ENCODE results near the gene SLC6A1. TPM values are rescaled to one million over a fixed set of nuclear protein-coding genes. Genes with fewer than 3 reads are reported as not detected.

SLC6A1 gene
- total and polyA plus RNA-seq, 2 of the 4 experiments (the other 2 are of a cell fraction): 0.02 TPM; not detected in 1

DNA sequence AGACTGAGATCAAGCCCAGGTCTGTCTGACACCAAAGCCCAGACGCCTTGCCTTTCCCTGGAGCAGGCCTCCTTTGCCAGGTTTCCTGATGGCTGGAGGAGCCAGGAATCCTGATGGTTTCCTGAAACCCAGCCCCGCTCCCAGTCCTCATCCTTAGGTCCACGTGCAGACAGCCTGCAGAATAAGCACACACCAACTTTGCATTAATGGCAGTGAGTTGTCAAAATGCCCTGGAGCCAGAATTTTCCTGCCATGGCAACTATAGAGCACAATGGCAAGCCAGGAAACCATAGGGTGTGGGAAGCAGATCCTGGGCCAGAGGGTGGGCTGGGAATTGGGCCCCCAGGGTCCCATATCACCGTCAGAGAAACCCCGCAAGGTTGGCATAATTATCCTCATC, 94.3 kb downstream of the SLC6A1 start:
- H3K56ac ChIP-seq (ENCODE audit: extremely low read depth, insufficient read depth, low read length): no peak overlapping the region
- 67% methylated on average over 1 of the region's 5 CpGs; no CpG with 5 or more reads in 1 of the 2 experiments for WGBS, 2 experiments (ENCODE audit: extremely low coverage in 2 of 2, insufficient read length in 1 of 2)
- no peak overlapping the region for H3K4me3 ChIP-seq (ENCODE audit: insufficient read depth, low read depth, low read length)
- H4K91ac ChIP-seq (ENCODE audit: insufficient read depth, low read depth, low read length): no peak overlapping the region
- DNase-seq (no peak), ATAC-seq (ENCODE audit: low read depth) (no peak)
- H3K4me1 ChIP-seq (ENCODE audit: control insufficient read depth, insufficient read depth, low read length): peaks cover 8% of the 10 kb centered on the region; the same call in 1 of the 2 replicates
- H2BK15ac ChIP-seq (ENCODE audit: low read depth, low read length): no peak overlapping the region
- H3K9me3 ChIP-seq (ENCODE audit: control insufficient read depth, insufficient read depth, low read length): no peaks in the 10 kb centered on the region
- dilution Hi-C loops (cut with HindIII; ENCODE audit: low sequenced_read_pairs, unreplicated experiment): no loop called here
- H2BK20ac ChIP-seq (ENCODE audit: low read depth, low read length): no peak overlapping the region
- no peak overlapping the region for H3K27ac ChIP-seq (ENCODE audit: insufficient read depth, low read length)
- no peak overlapping the region for H3K14ac ChIP-seq (replicated peaks; ENCODE audit: low read depth, low read length)
- intact Hi-C loops (cut with micrococcal nuclease): no loop called here
- no peaks in the 10 kb centered on the region for H4K20me1 ChIP-seq (ENCODE audit: insufficient read depth, low read length)
- H2BK120ac ChIP-seq (ENCODE audit: low read depth, low read length): no peak overlapping the region
- no peak overlapping the region for H2BK5ac ChIP-seq (ENCODE audit: low read depth, low read length, poor library complexity, severe bottlenecking)
- no peaks in the 10 kb centered on the region for H3K9me1 ChIP-seq (ENCODE audit: insufficient read depth, low read length)
- H3K79me1 ChIP-seq (ENCODE audit: low read depth in 1 of 2, low read length in 2 of 2): no peaks in the 10 kb centered on the region
- no peak overlapping the region for H2AK5ac ChIP-seq (ENCODE audit: low read depth, low read length)
- no peaks in the 10 kb centered on the region; the same call in 1 of the 2 replicates for H3K27me3 ChIP-seq (ENCODE audit: control insufficient read depth, insufficient read depth, low read length)
- H3K9ac ChIP-seq (ENCODE audit: low read depth, low read length): no peak overlapping the region
- no peak overlapping the region for H3K18ac ChIP-seq (ENCODE audit: low read depth, low read length)
- no peak overlapping the region for H2AK9ac ChIP-seq (replicated peaks; ENCODE audit: low read depth, low read length, poor library complexity)
- no peak for TF ChIP-seq FOS (IDR thresholded peaks at IDR 0.05; ENCODE audit: low read depth, low read length)
- TF ChIP-seq MXI1 (IDR thresholded peaks at IDR 0.05; ENCODE audit: borderline replicate concordance, low read depth, low read length): no peak
- TF ChIP-seq CEBPB (IDR thresholded peaks at IDR 0.05; ENCODE audit: low read depth, low read length): no peak
- no peak for TF ChIP-seq BHLHE40 (IDR thresholded peaks at IDR 0.05; ENCODE audit: low read depth, low read length)
- TF ChIP-seq, protein P1, sequence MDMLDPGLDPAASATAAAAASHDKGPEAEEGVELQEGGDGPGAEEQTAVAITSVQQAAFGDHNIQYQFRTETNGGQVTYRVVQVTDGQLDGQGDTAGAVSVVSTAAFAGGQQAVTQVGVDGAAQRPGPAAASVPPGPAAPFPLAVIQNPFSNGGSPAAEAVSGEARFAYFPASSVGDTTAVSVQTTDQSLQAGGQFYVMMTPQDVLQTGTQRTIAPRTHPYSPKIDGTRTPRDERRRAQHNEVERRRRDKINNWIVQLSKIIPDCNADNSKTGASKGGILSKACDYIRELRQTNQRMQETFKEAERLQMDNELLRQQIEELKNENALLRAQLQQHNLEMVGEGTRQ (IDR thresholded peaks at IDR 0.05; ENCODE audit: low read depth, low read length): no peak
- TF ChIP-seq, protein P2, sequence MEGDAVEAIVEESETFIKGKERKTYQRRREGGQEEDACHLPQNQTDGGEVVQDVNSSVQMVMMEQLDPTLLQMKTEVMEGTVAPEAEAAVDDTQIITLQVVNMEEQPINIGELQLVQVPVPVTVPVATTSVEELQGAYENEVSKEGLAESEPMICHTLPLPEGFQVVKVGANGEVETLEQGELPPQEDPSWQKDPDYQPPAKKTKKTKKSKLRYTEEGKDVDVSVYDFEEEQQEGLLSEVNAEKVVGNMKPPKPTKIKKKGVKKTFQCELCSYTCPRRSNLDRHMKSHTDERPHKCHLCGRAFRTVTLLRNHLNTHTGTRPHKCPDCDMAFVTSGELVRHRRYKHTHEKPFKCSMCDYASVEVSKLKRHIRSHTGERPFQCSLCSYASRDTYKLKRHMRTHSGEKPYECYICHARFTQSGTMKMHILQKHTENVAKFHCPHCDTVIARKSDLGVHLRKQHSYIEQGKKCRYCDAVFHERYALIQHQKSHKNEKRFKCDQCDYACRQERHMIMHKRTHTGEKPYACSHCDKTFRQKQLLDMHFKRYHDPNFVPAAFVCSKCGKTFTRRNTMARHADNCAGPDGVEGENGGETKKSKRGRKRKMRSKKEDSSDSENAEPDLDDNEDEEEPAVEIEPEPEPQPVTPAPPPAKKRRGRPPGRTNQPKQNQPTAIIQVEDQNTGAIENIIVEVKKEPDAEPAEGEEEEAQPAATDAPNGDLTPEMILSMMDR (conservative IDR thresholded peaks at IDR 0.05; ENCODE audit: low read depth, low read length): no peak
- TF ChIP-seq, protein P3, sequence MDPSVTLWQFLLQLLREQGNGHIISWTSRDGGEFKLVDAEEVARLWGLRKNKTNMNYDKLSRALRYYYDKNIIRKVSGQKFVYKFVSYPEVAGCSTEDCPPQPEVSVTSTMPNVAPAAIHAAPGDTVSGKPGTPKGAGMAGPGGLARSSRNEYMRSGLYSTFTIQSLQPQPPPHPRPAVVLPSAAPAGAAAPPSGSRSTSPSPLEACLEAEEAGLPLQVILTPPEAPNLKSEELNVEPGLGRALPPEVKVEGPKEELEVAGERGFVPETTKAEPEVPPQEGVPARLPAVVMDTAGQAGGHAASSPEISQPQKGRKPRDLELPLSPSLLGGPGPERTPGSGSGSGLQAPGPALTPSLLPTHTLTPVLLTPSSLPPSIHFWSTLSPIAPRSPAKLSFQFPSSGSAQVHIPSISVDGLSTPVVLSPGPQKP (IDR thresholded peaks at IDR 0.05; ENCODE audit: borderline replicate concordance, low read depth, low read length): no peak
- no peak for TF ChIP-seq SMC3 (IDR thresholded peaks at IDR 0.05; ENCODE audit: low read depth, low read length)
- no peak for TF ChIP-seq NFE2L2 (IDR thresholded peaks at IDR 0.05; ENCODE audit: low read depth, low read length)
- TF ChIP-seq POLR2A (IDR thresholded peaks at IDR 0.05; ENCODE audit: low read depth, low read length): no peak
- no peak for TF ChIP-seq RFX5 (IDR thresholded peaks at IDR 0.05; ENCODE audit: low read depth, low read length)
- no peak for TF ChIP-seq CHD1 (IDR thresholded peaks at IDR 0.05; ENCODE audit: low read depth, low read length)
- TF ChIP-seq RAD21 (IDR thresholded peaks at IDR 0.05; ENCODE audit: low read length): no peak
- no peak for TF ChIP-seq MAFK (IDR thresholded peaks at IDR 0.05; ENCODE audit: low read depth, low read length)
- no peak for TF ChIP-seq RCOR1 (IDR thresholded peaks at IDR 0.05; ENCODE audit: insufficient replicate concordance, low read length)
- no peak for TF ChIP-seq MAZ (IDR thresholded peaks at IDR 0.05; ENCODE audit: borderline replicate concordance, low read depth, low read length)
- H3K23ac ChIP-seq (ENCODE audit: low read depth, low read length): no peak overlapping the region
- H3K36me3 ChIP-seq (ENCODE audit: control insufficient read depth, insufficient read depth, low read length): no peaks in the 10 kb centered on the region
- BruUV-seq (replicated peaks): no TSS peak
- H4K8ac ChIP-seq (ENCODE audit: low read depth in 2 of 2, low read length in 2 of 2): no peak overlapping the region
- in situ Hi-C loops (cut with MboI; ENCODE audit: low sequenced_read_pairs): no loop called here
- no peak overlapping the region for H3K4ac ChIP-seq (ENCODE audit: low read depth, low read length)
- H2AFZ ChIP-seq (replicated peaks; ENCODE audit: low read length, poor library complexity): no peak overlapping the region
- no peak overlapping the region for H4K5ac ChIP-seq (ENCODE audit: low read depth, low read length)
- CTCF ChIA-PET: no interaction called here
- POLR2A ChIA-PET (ENCODE audit: unreplicated experiment): no interaction called here
- no peak overlapping the region for H3K4me2 ChIP-seq (ENCODE audit: low read depth, low read length)

All from IMR-90 (cell line).